Skin epidermis (tissue), 12 donors: Measurements from ENCODE around the gene APOE.

Source experiments
- H3K27ac ChIP-seq, 21 experiments: fragments of 200-600 bp; sonication (generic) in 11 of 21; one replicate each; pipeline ENCODE4 v1.5.0; 2020; ENCODE audit warnings: mild to moderate bottlenecking in 3 of 21, inconsistent platforms in 2 of 21, moderate library complexity in 2 of 21
- H3K4me3 ChIP-seq, 7 experiments: fragments of 200-600 bp; sonication (generic) in 2 of 7; one replicate each; pipeline ENCODE4 v1.5.0; 2020; ENCODE audit warnings: inconsistent platforms in 2 of 7, mild to moderate bottlenecking in 2 of 7, moderate library complexity in 1 of 7

The APOE gene

DNA sequence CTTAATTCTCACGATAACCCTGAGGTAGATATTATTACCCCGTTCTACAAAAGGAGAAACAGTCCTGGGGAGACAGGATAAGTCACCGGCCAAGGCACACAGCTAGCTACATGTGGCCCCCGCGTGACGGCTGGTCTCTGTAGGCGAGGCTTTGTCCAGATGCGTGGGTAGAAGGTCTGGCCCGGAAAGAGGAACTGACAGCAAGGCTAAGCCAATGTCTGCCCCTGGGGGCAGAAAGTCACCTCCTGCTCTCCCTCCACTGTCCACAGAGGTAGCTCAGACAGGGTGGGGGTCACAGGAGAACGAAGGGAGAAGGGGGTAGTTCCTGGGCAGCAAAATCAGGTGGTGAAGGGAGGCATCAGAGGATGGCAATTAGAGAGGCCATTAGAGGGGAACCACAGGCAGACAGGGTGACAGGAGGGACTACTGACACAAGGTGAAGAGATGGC, 38.2 kb downstream of the APOE start:
- Histone ChIP-seq H3K4me3 (no peak overlapping the region), H3K27ac (peak overlapping the region in 2 of 21 experiments; percentile 16 to 54)

DNA sequence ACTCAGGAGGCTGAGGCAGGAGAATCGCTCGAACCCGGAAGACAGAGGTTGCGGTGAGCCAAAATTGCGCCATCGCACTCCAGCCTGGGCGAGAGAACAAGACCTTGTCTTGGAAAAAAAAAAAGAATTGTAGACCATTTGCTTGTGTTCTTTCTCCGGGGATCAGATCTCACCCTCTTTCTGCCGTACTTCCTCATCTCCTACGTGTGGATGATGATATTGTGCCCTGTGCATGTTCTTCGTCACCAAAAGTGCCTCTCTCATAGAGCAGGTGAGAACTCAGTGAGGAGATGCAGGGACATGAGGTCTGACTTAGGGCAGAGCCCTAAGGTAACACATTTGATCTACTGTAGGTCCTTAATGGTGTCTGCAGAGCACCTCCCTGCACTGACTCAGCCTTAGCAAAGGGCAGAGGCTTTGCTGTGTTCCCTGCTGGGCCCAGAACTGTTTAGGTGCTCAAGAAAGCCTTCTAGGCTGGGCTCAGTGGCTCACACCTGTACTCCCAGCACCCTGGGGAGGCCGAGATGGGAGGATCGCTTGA, 41.5 kb downstream of the APOE start:
- H3K27ac ChIP-seq = no peak overlapping the region
- no peak overlapping the region for H3K4me3 ChIP-seq

DNA sequence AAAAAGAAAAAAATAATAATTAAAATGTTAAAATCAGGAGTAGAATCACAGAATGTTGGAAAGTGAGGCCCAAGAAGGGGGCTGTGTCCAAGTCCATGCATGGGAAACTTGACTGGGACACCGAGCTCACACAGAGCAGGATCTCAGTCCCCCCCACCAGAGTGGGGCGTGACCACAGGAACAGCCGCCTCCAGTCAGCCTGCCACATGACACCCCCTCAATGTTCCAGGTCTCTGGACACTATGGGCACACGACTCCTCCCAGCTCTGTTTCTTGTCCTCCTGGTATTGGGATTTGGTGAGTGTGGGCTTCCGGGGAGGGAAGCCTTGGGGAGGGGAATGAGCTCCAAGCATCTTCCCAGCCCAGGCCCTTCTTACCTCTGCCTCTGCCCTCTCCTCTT, 42.6 kb downstream of the APOE start:
- Histone ChIP-seq H3K4me3 (no peak overlapping the region), H3K27ac (no peak overlapping the region)

DNA sequence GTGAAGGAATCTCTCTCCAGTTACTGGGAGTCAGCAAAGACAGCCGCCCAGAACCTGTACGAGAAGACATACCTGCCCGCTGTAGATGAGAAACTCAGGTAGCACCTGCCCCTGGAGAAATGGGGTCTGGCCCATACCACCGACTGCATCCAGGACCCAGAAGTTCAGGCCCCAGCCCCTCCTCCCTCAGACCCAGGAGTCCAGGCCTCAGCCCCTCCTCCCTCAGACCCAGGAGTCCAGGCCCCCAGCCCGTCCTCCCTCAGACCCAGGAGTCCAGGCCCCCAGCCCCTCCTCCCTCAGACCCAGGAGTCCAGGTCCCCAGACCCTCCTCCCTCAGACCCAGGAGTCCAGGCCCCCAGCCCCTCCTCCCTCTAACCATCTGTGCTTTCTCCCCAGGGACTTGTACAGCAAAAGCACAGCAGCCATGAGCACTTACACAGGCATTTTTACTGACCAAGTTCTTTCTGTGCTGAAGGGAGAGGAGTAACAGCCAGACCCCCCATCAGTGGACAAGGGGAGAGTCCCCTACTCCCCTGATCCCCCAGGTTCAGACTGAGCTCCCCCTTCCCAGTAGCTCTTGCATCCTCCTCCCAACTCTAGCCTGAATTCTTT, 43.3 kb downstream of the APOE start:
- H3K27ac ChIP-seq = no peak overlapping the region

DNA sequence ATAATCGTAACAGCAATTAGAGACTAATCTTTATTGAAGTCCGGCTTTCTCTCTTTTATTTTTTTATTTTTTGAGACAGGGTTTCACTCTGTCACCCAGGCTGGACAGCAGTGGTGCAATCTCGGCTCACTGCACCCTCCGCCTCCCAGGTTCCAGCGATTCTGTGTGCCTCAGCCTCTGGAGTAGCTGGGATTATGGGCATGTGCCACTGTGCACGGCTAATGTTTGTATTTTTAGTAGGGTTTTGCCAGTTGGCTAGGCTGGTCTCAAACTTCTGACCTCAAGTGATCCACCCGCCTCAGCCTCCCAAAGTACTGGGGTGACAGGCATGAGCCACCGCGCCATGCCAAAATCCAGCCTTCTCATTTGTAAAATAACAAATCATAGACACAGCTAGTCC, 44.0 kb downstream of the APOE start:
- H3K27ac ChIP-seq = no peak overlapping the region
- no peak overlapping the region for H3K4me3 ChIP-seq

More for the DNA sequence above, 43.3 kb downstream of the APOE start:
- no peak overlapping the region for H3K4me3 ChIP-seq

DNA sequence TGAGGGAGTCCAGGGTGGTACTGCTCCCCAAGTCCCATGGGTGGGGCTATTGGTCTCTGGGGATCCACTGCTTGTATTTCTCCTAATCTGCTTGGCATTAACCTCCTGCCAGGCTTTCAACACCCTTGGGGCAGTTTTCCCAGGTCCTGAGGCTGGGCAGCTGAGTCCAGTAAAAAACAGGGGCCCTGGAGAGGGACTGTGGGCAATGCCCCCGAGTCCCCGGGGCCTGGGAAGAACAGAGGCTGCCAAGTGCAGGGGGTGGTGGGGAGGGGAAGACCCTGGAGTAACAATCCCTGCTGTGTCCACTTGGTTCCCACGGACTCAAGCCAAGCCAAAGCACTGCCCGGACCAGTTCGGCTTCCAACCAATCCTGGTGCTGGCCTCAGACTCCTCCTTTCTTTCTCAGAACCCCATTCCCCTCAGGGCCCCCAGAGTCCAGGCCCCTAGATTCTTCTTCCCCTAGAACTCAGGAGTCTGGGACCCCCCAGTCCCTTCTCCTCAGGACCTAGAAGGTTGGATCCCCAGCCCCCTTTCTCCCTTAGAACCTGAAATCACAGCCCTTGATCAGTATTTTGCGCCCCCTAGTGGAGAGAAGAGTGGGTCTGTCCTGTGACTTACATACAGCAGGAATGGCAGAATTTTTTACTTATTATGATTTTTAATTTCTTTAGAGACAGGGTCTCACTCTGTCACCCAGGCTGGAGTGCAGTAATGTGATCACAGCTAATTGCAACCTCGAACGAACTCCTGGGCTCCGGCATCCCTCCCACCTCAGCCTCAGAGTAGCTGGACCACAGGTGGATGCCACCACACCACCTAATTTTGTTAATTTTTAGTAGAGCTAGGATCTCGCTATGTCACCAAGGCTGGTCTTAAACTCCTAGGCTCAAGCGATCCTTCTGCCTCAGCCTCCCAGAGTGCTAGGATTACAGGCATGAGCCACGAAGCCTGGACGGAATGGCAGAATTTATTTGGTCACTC, 45.9 kb downstream of the APOE start:
- H3K4me3 ChIP-seq = no peak overlapping the region
- peak overlapping the region in 13 of 21 experiments; percentile 9 to 75 (median 50) for H3K27ac ChIP-seq

DNA sequence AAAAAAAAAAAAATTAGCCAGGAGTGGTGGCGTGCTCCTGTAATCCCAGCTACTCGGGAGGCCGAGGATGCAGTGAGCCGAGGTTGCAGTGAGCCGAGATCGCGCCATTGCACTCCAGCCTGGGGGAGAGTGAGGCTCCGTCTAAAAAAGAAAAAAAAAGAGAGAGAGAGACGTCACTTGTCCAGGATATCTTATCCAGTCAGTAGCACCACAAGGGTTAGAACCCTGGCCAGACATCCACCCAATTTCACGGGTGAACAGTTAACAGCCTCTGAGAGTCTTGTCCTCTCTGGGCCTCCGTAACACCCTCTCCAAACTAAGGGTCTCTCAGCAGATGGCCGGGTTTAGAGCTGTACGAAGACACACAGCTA, 48.7 kb downstream of the APOE start:
- Histone ChIP-seq H3K4me3 (peak overlapping the region; percentile 84 to 100 (median 98)), H3K27ac (peak overlapping the region in 20 of 21 experiments; percentile 78 to 99 (median 93))

DNA sequence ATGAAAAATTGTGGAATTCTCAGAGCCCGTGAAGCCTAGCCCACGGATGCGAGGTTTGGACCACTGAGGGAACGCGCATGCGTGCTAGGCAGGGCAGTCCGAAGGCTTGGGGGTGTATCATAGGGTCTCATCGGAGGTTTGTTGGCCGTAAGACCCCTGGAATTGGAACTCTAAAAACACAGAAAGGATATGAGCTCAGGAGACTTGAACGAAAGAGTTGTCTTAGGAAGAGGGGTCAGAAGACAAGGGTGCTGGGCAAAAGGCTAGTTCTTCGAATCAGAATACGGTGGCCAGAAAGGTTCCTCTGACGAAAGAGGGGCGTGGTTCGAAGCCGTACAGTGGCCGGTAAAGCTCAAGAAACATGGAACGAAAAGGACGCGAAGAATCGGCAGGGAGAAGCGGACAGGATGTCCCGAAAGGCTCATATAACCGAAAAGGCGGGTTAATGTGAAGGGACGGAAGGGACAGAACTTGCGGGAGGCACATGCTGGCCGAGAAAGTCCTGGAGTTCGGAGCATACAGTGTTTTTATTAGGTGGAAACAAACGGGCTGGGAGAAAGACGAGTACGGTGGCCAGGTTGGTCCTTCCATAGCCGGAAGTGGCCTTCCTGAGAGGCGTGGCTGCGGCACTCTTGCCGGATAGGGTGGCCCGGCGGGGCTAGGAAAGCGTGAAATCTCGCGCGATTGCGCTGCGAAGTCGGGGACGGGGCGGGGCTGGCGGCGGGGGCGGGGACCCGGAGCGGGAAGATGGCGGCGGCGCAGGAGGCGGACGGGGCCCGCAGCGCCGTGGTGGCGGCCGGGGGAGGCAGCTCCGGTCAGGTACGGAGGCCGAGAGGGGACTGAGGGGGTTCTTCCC, 49.3 kb downstream of the APOE start, which contains the start of gene CLPTM1:
TSS of gene CLPTM1 (plus strand) at position 732 of the 856 bp plus-strand sequence. CDS start at position 748, 16 bp downstream.
- peak within 1 kb of the TSS; percentile 84 to 100 (median 98) for H3K4me3 ChIP-seq
- peak within 1 kb of the TSS; percentile 50 to 99 (median 93) for H3K27ac ChIP-seq

DNA sequence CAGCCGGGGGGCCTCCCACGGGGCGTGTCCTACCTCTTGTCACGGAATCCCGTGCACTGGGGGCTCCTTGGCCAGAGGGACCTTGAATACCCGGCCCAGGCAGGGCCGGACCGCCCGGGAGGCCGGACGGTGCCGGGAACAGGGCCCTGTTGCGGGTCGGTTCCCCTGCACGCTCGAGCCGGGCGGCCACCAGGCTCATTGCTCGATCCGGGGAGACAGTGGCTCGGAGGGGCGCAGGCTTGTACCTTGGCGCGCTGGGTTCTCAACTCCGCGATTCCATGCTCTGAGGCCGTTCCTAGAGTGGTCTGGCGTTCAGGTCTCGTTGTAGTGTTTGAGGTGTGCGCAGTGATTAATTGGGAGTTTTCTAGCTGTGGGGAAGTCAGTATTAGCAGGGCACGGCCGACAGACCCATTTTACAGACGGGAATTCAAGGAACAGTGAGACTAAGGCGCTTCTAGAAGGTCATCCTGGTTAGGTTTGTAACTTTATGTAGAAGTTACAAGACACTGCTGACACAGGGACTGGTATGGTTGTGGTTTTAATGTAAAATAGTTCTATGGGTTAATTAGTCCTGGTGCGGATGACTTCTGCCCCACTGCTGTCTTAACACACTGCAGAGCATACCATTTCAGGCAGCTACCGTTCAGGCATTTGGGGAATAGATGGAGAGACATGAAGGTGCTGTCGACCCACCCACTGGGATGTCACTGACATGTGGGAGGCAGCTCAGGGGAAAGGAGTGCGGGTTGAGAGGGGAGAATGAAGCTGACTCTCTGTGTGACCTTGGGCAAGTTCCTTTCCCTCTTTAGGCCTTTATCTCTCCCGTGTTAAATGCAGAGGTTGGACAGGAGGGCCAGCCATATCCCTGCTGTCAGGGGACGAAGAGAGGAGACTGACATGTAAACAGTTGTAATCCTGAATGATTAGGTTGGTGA, 50.2 kb downstream of the APOE start:
- peak overlapping the region; percentile 84 to 100 (median 98) for H3K4me3 ChIP-seq
- peak overlapping the region; percentile 35 to 99 (median 93) for H3K27ac ChIP-seq

DNA sequence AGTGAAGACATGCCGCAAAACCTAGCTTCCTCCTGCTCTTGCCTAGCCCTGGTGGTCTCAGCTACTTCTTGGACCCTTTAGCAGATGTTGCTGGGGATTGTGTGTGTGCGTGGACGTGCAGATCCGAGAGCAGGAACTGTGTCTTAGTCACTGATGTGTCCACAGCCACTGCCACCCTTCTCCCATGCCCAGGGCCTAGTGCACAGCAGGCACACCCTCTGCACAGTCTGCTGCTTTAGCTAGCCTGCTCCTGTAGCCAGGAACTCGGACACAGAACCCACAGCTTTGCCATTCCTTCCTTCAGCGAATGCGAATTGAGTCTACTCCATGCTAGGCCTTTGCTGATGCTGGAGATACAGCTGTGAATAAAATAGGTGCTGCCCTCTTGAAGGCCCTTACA, 51.9 kb downstream of the APOE start:
- H3K27ac ChIP-seq = peak overlapping the region in 4 of 21 experiments; percentile 10 to 95 (median 30)
- H3K4me3 ChIP-seq = no peak overlapping the region

DNA sequence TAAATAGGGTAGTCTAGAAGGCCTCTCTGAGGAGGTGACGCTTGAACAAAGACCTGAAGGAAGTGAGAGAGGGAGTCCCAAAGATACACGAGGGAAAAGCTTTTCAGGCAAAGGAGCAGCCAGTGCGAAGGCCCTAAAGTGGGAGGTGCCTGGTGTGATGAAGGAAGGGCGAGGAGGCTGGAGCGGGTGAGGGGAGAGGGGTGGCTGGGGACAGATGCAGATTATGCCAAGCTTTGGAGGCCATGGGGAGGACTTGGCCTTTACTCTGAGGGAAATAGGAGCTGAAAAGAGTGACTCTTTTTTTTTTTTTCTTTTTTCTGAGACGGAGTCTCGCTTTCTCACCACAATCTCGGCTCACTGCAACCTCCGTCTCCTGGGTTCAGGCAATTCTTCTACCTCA, 52.5 kb downstream of the APOE start:
- no peak overlapping the region for H3K27ac ChIP-seq

More for the DNA sequence above, 52.5 kb downstream of the APOE start:
- H3K4me3 ChIP-seq = no peak overlapping the region
